ENCODE data around the gene RUNX3.
"Not testable (repeated sequence)": the region's sequence is repeated elsewhere in the genome, so short reads cannot be mapped to it uniquely, and the experiment has no call there.

RUNX3 gene

GRCh38 chr1:24911651-24912155 is 18.4 kb downstream of the RUNX3 start:
- no peak for DNase-seq

- DNase-seq: peak in 3 of 6 experiments; percentile 20 to 45 (median 36)
Measured at GRCh38 chr1:24910751-24911650, 19.1 kb downstream of the RUNX3 start.

- DNase-seq: no peak
Measured at GRCh38 chr1:24910210-24910609, 19.9 kb downstream of the RUNX3 start.

- DNase-seq: no peak
Measured at GRCh38 chr1:24909388-24909898, 20.6 kb downstream of the RUNX3 start.

GRCh38 chr1:24908591-24909259 is 21.4 kb downstream of the RUNX3 start:
- no peak for DNase-seq

GRCh38 chr1:24907587-24908294 is 22.3 kb downstream of the RUNX3 start:
- DNase-seq: not testable (repeated sequence)

- DNase-seq: no peak
Measured at GRCh38 chr1:24906760-24907490, 23.2 kb downstream of the RUNX3 start.

- DNase-seq: no peak
Measured at GRCh38 chr1:24905979-24906720, 23.9 kb downstream of the RUNX3 start.

GRCh38 chr1:24905355-24905978 is 24.6 kb downstream of the RUNX3 start:
- DNase-seq: no peak

GRCh38 chr1:24904731-24905354 is 25.2 kb downstream of the RUNX3 start:
- DNase-seq: no peak

GRCh38 chr1:24903955-24904730 is 25.9 kb downstream of the RUNX3 start:
- DNase-seq: no peak

GRCh38 chr1:24903560-24903954 is 26.5 kb downstream of the RUNX3 start:
- DNase-seq: no peak

GRCh38 chr1:24903011-24903461 is 27.0 kb downstream of the RUNX3 start:
- no peak for DNase-seq

- DNase-seq: no peak
Measured at GRCh38 chr1:24902471-24902891, 27.6 kb downstream of the RUNX3 start.

GRCh38 chr1:24901791-24902470 is 28.1 kb downstream of the RUNX3 start:
- no peak for DNase-seq

GRCh38 chr1:24900985-24901781 is 28.9 kb downstream of the RUNX3 start:
- DNase-seq: no peak

GRCh38 chr1:24900486-24900849 is 29.6 kb downstream of the RUNX3 start:
- DNase-seq: no peak

All from stimulated activated naive CD4-positive, alpha-beta T cell (primary cell).